NCI-H345 (cell line): ENCODE data around the gene CXCL10.
"Not testable (repeated sequence)": the region's sequence is repeated elsewhere in the genome, so short reads cannot be mapped to it uniquely, and the experiment has no call there.

Experiments
- DNase-seq: peaks from one replicate; lab custom pipeline; 2025; lab: John Stamatoyannopoulos, UW

CXCL10 gene

DNA sequence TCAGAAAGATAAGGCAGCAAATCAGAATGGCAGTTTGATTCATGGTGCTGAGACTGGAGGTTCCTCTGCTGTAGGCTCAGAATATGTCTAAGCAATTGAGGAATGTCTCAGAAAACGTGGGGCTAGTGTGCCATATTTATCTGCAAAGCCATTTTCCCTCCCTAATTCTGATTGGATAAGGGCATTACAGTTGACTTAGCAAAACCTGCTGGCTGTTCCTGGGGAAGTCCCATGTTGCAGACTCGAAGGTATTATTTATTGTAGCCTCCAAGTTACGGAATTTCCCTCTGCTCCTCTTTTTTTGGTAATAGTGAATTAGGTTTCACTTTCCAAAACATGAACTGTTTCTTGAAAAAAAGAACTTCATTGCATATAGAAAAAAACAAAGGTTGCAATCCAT, at the start of gene CXCL10:
TSS of gene CXCL10 (minus strand) at position 109 of the 400 bp plus-strand sequence. CDS start at position 43, 66 bp downstream.
- DNase-seq, result no peak

- no peak for DNase-seq
These were observed 49.5 kb upstream of the CXCL10 start for GRCh38 chr4:76072760-76073159.

DNA sequence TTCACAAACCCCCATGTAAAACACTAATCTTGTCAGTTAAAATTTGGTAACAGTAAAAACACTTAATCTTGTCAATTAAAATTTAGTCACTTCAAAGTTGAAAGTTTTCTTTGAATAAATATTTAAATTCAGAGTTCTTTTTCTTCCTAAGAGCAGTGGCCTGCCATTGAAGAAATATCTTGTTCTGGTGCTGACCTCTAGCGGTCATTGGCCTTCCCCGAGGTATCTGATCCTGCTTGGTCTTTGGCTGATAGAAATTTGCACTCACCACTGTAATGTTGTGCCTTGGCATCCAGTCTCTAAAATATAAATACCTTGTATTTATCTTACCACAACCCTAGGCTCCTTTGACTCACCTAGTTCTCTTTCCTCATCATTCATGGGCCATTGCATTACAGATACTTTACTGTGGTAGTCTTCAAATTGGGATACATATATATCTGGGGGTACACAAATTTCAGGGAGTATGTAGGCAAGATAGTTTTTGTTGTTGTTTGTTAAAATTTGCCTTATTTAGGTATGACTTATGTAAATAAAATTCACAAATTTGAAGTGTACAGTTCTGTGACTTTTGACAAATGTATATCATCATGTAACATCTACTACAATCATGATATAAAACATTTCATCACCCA, 44.5 kb upstream of the CXCL10 start:
- DNase-seq, result peak; percentile 57

DNA sequence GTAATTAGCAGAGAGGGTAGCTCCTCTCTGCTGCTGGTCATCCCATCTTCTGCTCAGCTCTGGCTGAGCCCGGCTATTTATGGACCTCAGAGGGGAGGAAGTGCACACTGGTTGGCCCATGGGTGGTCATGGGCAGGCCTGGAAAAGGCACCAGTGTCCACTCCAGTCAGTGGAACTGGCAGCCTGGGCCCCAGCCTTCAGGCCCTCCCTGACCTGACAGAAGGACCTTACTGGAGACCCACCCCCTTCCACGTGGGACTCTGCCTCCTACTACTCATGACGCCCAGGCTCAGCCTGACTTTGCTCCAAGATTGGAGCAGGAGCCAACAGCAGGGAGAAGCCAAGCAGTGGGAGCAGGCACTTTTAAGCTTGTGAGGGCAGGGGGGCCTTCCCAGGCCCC, 43.2 kb upstream of the CXCL10 start:
- DNase-seq, result no peak

- no peak for DNase-seq
These were observed 38.7 kb upstream of the CXCL10 start for GRCh38 chr4:76061982-76062381.

DNA sequence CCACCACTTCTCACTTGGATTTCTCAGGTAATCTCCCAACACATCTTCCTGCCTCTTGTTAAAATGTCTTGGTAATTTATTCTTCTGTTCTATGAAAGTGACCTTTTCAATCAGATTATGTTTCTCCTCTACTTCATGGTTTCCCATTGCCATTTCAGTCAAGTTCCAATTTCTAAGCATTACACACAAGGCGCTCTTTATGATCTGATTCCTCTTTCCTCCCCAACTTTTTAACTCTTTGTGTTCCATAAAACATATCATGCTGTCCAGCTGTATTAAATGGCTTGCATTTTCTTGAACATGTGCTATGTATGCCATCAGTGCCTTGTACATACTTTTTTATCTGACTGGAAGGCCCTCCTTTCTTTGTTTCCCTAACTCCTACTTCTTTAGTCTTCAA, 38.1 kb upstream of the CXCL10 start:
- DNase-seq, result no peak

GRCh38 chr4:76060506-76060905, 37.2 kb upstream of the CXCL10 start:
- no peak for DNase-seq

DNA sequence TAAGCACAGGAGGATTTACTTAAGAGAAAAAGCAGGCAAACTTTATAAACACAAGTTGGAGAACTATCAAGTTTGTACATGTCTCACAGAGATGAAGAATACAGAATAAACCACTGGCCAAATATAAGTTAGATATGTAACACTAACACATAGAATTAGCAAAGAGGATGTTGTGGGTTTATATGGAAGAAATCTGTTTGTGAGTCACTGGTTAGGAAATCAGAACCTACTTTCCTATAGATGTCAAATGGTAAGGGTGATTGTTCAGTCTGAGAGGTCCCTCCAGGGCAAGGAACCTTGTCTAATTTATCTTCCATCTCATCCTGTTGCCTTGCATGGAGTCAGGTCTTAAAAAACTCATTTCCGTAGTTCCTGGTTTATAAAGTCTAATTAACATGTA, 36.5 kb upstream of the CXCL10 start:
- no peak for DNase-seq

- DNase-seq, result no peak
These were observed 35.7 kb upstream of the CXCL10 start for GRCh38 chr4:76058888-76059426.

GRCh38 chr4:76058302-76058701, 35.0 kb upstream of the CXCL10 start:
- no peak for DNase-seq

- DNase-seq, result no peak
These were observed 32.1 kb upstream of the CXCL10 start for GRCh38 chr4:76055421-76055820.

DNA sequence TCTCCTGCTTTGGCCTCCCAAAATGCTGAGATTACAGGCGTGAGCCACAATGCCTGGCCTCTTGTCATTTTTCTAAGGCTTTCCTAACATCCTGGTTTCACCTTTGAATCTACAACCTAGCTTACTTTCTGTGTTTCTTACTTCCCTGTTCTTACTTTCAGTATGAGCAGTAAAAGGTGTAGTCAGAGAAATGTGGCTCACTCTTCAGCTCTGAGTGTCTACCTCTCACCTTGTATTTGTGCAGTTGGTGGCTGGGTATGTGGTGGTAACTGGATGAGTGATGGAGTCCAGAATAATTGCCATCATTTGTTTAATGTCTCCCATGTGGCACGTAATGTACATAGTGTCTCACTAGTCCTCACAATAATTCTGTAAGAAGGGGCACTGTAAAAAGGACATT, 31.7 kb upstream of the CXCL10 start:
- no peak for DNase-seq

- DNase-seq, result no peak
These were observed 30.4 kb upstream of the CXCL10 start for GRCh38 chr4:76053730-76054129.

GRCh38 chr4:76050560-76051050, 27.3 kb upstream of the CXCL10 start:
- not testable (repeated sequence) for DNase-seq

DNA sequence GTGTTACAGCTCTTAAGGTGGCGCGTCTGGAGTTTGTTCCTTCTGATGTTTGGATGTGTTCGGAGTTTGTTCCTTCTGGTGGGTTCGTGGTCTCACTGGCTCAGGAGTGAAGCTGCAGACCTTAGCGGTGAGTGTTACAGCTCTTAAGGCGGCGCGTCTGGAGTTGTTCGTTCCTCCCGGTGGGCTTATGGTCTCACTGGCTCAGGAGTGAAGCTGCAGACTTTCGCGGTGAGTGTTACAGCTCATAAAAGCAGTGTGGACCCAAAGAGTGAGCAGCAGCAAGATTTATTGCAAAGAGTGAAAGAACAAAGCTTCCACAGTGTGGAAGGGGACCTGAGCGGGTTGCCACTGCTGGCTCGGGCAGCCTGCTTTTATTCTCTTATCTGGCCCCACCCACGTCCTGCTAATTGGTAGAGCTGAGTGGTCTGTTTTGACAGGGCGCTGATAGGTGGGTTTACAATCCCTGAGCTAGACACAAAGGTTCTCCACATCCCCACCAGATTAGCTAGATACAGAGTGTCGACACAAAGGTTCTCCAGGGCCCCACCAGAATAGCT, 26.6 kb upstream of the CXCL10 start:
- not testable (repeated sequence) for DNase-seq

DNA sequence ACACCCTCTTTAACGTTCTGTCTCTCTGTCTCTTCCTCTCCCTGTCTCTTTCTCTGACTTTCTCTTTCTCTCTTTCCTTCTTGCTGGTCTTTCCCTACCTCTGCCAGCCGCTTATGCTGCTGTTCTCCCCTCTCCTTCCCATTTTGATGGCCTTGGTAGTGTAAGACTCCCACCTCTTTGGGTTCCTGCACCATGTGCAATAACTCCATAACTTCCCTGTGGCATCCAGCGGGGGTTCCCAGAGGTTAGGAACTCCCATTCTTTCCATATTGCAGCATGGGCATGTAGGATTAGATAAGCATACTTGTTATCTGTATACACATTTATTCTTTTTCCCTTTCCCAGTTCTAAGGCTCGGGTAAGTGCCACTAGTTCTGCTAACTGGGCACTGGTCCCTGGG, 21.4 kb upstream of the CXCL10 start:
- not testable (repeated sequence) for DNase-seq

- not testable (repeated sequence) for DNase-seq
These were observed 20.0 kb upstream of the CXCL10 start for GRCh38 chr4:76043306-76043705.

DNA sequence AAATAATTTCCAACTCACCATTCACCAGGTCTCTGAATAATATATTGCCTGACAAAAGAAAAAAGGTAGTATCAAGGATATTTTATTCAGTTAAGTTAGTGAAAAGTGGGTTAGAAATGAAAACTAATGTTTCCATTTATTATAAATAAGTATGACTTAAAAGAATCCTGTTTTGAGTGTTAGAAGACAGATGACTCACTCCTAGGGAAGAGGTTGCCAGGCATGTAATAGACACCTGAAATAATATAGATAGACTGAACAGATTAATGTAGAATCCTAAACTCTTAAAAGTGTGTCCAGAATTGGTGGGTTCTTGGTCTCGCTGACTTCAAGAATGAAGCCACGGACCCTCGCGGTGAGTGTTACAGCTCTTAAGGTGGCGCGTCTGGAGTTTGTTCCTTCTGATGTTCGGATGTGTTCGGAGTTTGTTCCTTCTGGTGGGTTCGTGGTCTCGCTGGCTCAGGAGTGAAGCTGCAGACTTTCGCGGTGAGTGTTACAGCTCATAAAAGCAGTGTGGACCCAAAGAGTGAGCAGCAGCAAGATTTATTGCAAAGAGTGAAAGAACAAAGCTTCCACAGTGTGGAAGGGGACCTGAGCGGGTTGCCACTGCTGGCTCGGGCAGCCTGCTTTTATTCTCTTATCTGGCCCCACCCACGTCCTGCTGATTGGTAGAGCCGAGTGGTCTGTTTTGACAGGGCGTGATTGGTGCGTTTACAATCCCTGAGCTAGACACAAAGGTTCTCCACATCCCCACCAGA, 19.1 kb upstream of the CXCL10 start:
- not testable (repeated sequence) for DNase-seq

GRCh38 chr4:76036855-76037254, 13.6 kb upstream of the CXCL10 start:
- DNase-seq, result no peak

DNA sequence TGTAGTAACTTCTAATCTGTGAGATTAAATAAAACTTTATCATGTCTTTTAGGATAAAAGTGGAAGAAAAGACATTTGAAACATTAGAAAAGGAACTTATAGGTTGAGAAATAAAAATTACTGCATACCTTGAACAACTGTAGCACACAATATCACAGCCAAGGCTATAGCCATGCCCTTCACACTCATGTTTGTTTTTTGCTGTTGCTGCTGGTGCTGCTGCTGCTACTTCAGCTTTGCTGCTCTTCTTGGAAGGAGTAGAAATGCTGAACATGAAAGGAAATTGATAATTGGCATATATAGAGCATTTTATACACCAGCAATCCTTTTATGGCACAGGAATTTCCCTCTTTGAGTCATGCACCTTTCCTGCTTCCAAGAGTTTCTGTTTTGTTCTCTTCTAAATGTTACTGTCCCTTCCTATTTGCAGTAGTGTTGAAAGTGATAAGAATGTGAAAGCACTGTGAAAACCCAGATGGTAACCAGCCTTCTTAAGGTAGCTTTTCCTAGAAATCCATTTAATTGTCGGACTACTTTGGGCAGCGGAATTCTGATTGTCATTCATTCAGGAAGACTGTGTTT, 12.6 kb upstream of the CXCL10 start, which contains the start of gene CXCL11:
TSS of gene CXCL11 (minus strand) at position 272 of the 582 bp plus-strand sequence. CDS start at position 189, 83 bp downstream.
- DNase-seq, result no peak

GRCh38 chr4:76035141-76035540, 11.8 kb upstream of the CXCL10 start:
- DNase-seq, result no peak

DNA sequence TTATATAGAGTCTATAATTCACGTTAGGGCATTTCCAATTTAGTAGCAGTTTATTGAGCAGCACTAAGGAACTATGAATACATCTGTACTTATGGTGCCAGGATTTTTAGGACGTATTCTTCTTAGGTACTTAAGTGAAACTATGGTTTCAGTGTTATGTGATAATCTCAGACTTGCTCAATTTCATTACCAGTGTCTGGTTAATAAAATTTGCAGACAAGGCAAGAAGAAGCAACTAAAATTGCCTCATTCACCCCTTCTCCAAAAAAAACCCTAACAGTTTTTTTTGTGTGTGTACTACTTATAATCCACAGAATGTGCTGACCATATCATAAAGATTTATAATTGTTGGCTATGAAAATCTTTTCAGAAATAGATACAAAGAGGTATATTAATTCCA, 6.0 kb upstream of the CXCL10 start:
- DNase-seq, result no peak
